Sigmoid colon (tissue), 4 donors: ENCODE measurements around the gene SLC6A8.

ENCODE experiments used
- CTCF ChIP-seq, 4 experiments: fragments of 450-650 bp in 3 of 4; fragments of 200-600 bp in 1 of 4; IDR thresholded peaks; one replicate each; pipeline ENCODE4 v1.5.1; 2016 to 2019; ENCODE audit warnings: antibody characterized with exemption in 4 of 4, mild to moderate bottlenecking in 3 of 4, moderate library complexity in 2 of 4
- POLR2A ChIP-seq, 2 donors: fragments of 450-650 bp; IDR thresholded peaks; one replicate each; pipeline ENCODE4 v1.6.1; 2016; ENCODE audit warnings: antibody characterized with exemption in 2 of 2, mild to moderate bottlenecking in 2 of 2, moderate library complexity in 2 of 2
- POLR2AphosphoS5 ChIP-seq, 4 donors: sonication (generic); formaldehyde crosslinking; IDR thresholded peaks; one replicate each; pipeline ENCODE4 v1.6.1; 2017; ENCODE audit warnings: antibody characterized with exemption in 4 of 4

GRCh38 chrX:153639177-153640044 lies 48.3 kb upstream of the SLC6A8 start:
- no peak for TF ChIP-seq POLR2A (IDR thresholded peaks at IDR 0.05)
- no peak for TF ChIP-seq CTCF (IDR thresholded peaks at IDR 0.05)
- TF ChIP-seq POLR2AphosphoS5 (IDR thresholded peaks at IDR 0.05) = no peak
